GM06990 (cell line): ENCODE data around the gene FATE1.
A peak's percentile ranks its signal among the peaks of the same experiment; 100 is the strongest.

ENCODE experiments used
- DNase-seq: peaks from one replicate; pipeline ENCODE4 v3.0.0-alpha.2; 2011; ENCODE audit not compliant: insufficient read length; ENCODE audit errors: extremely low read depth
- H3K27me3 ChIP-seq: replicated peaks from 2 replicates; pipeline ENCODE4 v1.6.0; 2011; ENCODE audit warnings: low read length; ENCODE audit not compliant: control insufficient read depth, insufficient read depth
- H3K36me3 ChIP-seq: 2 replicates; pipeline ENCODE4 v1.5.1; 2011; ENCODE audit warnings: low read length; ENCODE audit not compliant: control insufficient read depth, insufficient read depth
- H3K4me3 ChIP-seq: replicated peaks from 2 replicates; pipeline ENCODE4 v1.5.1; 2011; ENCODE audit warnings: low read depth, mild to moderate bottlenecking, control low read depth, low read length
- TF ChIP-seq, protein P1 (sequence below): IDR thresholded peaks from 2 replicates; pipeline ENCODE4 v1.5.1; 2011; ENCODE audit warnings: low read length, control low read depth, mild to moderate bottlenecking, inconsistent platforms; ENCODE audit not compliant: insufficient read depth, poor library complexity, severe bottlenecking

The FATE1 gene

DNA sequence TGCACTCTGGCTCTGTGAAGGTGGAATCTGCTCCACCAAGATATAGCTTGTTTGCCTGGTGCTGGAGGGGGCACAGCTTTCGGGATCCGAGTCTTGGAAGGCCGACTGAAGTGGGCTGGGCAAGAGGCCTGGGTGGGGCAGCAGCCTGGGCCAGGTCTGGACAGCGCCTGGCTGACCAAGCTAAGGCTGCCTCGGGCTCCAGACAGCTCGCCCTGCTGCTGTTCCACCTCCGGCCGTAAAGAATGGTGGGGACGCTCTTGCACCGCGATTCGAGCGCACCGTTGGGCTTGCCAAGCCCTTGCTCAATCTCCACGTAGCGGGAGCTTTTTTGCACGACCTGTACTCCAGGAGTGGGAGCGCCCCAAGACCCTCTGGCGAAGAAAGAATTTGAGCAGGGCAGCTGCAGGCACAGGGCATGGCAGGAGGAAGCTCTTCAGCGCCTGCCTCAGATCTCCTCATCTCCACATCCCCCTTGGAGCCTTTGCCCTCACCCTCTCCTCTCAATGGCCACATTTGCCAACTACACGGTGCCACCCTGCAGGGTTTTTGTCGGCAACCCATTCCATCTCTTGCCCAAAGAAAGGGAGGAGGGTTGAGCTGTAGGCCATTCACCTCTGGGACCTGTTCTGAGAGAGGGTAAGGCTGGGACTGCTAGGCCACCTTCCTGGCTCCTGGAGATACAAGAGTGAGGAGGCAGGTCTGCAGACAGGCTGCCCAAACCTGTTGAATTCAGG lies 37.6 kb downstream of the FATE1 start:
- no peaks in the 10 kb centered on the region; the same call in 1 of the 2 replicates for H3K27me3 ChIP-seq
- no peaks in the 10 kb centered on the region for H3K36me3 ChIP-seq
- H3K4me3 ChIP-seq: no peak overlapping the region
- DNase-seq: peak; percentile 18
- TF ChIP-seq, protein P1, sequence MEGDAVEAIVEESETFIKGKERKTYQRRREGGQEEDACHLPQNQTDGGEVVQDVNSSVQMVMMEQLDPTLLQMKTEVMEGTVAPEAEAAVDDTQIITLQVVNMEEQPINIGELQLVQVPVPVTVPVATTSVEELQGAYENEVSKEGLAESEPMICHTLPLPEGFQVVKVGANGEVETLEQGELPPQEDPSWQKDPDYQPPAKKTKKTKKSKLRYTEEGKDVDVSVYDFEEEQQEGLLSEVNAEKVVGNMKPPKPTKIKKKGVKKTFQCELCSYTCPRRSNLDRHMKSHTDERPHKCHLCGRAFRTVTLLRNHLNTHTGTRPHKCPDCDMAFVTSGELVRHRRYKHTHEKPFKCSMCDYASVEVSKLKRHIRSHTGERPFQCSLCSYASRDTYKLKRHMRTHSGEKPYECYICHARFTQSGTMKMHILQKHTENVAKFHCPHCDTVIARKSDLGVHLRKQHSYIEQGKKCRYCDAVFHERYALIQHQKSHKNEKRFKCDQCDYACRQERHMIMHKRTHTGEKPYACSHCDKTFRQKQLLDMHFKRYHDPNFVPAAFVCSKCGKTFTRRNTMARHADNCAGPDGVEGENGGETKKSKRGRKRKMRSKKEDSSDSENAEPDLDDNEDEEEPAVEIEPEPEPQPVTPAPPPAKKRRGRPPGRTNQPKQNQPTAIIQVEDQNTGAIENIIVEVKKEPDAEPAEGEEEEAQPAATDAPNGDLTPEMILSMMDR: peak; percentile 85

DNA sequence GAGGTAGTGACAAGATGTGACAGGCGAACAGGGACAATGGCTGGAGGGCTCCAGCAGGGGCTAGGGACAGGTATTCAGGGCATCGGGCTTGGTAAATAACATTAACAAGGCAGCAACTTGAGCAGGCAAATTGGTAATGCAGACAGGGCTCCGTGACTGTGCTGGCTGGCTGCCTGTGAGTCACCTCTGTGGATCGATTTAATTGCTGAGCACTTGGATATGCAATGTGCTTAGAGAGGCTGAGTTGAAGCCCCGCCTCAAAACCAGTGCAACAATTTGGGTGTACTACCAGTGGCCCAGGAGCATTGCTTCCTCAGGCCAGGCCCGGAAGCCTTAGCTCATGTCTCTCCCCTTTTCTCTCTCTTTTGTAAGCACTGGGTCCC lies 38.2 kb downstream of the FATE1 start:
- Histone ChIP-seq H3K27me3 (no peaks in the 10 kb centered on the region; the same call in 1 of the 2 replicates), H3K4me3 (no peak overlapping the region), H3K36me3 (no peaks in the 10 kb centered on the region)
- TF ChIP-seq, protein P1: no peak
- no peak for DNase-seq

DNA sequence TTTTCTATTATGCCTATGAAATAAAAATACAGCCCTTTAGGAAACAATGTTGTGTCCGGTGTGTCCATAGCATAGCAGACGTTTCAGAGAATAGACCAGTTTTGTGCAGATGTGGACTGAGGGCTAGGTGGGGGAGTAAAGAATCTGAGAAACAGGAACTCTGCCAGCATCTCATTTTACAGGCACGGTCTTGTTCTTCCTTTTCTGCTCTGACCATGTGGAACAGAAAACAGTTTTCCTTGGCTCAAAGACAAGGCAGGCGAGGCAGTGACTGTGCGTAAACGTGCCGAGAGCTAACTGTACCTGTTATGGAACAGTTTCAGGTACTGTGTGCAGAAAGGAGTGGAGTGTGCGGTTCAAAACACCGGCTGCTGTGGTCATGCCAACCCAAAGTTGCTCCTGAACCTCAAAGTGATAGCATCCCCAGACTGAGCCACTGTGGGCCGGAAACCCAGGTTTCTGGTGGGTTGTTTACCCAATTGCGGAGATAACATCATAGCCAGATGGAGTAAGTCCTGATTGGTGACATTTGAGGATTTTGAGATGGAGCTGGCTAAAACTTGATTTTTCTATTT lies 38.9 kb downstream of the FATE1 start:
- Histone ChIP-seq H3K36me3 (no peaks in the 10 kb centered on the region), H3K27me3 (no peaks in the 10 kb centered on the region), H3K4me3 (no peak overlapping the region)
- TF ChIP-seq, protein P1: no peak
- no peak for DNase-seq

DNA sequence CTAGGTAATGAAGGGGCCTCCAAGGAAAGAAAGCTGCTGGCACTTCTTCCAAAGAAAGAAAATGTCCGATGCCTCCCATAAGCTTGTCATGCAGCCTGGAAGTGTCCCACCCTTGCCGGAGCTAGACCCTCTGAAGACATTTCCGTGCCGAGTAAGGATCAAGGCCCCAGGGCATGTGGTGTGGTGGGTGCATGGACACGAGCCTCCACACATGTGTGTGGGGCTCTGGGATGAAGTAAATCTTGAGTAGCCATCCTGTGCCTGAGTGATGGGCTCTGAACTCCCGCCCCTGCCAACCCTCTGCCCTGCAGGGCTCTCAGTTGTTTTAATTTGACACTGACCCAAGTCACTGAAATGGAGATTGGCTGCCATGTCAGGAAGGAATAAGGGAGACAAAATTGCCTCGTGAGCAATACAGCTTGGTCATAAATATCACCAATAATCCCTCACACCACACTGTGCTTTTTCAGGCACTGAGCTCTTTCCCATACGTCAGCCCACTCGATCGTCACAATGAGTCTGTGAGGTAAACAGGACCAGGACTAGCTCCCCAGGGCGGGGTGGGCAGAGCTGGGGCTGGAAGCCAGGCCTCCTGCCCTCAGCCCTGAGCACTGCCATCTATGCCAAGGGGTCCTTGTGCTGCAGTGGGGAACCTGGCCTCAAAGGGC lies 43.3 kb downstream of the FATE1 start:
- TF ChIP-seq, protein P1: no peak
- DNase-seq: no peak
- H3K4me3 ChIP-seq: no peak overlapping the region
- H3K36me3 ChIP-seq: no peaks in the 10 kb centered on the region
- no peaks in the 10 kb centered on the region for H3K27me3 ChIP-seq

DNA sequence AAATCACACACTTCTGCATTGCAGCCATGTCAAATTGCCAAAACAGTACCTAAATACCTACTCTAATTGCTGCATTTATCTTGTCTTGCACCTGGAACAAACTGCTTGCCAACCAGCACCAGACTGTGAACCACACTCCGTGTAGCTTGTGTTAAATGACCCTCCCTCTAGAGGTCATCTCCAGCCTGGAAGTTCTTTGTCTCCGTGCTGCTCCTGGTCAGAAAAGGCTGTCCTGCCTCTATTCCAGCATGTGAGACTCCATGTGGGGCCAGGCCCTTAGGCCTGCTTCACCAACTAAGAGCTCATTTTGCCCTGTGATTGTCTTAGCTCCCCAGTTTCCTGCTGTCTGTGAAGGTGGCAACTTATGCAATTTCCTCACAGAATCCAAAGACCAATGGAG lies 47.0 kb downstream of the FATE1 start:
- Histone ChIP-seq H3K36me3 (no peaks in the 10 kb centered on the region), H3K27me3 (no peaks in the 10 kb centered on the region), H3K4me3 (no peak overlapping the region)
- DNase-seq: no peak
- TF ChIP-seq, protein P1: no peak
